Activated CD4-positive, CD25-positive, alpha-beta regulatory T cell treated with anti-CD3 and anti-CD28 coated beads, Interleukin-2, amount 50 U/mL, for 24 hours (primary cell): ENCODE measurements around the gene THTPA.

Experiments
- ATAC-seq, 2 donors: fragments of 150-1000 bp; cut with Tn5 transposase; one replicate each; pipeline ENCODE4 v1.10.0; 2021; ENCODE audit warnings: mild to moderate bottlenecking in 1 of 2, moderate library complexity in 1 of 2

The THTPA gene

GRCh38 chr14:23551266-23552028 lies 4.6 kb upstream of the THTPA start, which contains the start of gene ZFHX2:
Gene ZFHX2 (minus strand): TSS chr14:23551765. CDS start chr14:23535325, 16,440 bp downstream.
- peak; percentile 74 to 75 for ATAC-seq

DNA sequence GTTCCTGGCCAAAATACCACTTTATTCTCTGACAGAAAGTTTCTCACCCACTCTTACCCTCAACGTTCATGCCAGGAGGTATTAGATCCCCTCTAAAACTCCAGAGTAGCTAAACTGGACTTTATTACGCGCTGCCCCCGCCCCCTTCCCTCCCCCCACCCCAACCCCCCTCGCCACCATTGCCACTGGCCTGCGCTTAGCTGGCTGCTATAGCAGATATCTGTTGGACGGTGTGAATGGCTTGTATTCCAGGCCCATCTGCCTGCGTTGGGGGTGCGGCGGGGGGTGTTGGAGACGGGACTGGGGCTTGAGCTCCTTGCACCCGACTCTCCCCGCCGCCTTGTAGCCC lies 564 bp upstream of the THTPA start:
- ATAC-seq = no peak

DNA sequence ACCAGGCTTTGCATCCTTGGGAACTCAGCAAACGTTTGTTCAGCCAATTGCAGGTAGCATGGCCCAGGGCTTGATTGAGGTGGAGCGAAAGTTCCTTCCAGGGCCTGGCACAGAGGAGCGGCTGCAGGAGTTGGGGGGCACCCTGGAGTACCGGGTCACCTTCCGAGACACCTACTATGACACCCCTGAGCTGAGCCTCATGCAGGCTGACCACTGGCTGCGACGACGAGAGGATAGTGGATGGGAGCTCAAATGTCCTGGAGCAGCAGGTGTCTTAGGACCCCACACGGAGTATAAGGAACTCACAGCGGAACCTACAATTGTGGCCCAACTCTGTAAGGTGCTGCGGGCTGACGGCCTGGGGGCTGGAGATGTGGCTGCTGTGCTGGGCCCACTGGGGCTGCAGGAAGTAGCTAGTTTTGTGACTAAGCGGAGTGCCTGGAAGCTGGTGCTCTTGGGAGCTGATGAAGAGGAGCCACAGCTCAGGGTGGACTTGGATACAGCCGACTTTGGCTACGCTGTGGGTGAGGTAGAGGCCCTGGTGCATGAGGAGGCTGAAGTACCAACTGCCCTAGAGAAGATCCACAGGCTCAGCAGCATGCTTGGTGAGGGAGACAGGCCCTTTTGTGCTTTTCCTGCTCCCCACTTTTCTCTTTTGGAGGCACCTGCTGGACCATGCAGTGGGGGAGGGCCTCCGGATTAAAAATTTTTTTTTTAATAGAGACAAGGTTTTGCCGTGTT lies 799 bp downstream of the THTPA start:
- no peak for ATAC-seq

GRCh38 chr14:23557521-23557920 lies 1.4 kb downstream of the THTPA start:
- no peak for ATAC-seq

- no peak for ATAC-seq
Observed at GRCh38 chr14:23557946-23558345, 1.9 kb downstream of the THTPA start.

DNA sequence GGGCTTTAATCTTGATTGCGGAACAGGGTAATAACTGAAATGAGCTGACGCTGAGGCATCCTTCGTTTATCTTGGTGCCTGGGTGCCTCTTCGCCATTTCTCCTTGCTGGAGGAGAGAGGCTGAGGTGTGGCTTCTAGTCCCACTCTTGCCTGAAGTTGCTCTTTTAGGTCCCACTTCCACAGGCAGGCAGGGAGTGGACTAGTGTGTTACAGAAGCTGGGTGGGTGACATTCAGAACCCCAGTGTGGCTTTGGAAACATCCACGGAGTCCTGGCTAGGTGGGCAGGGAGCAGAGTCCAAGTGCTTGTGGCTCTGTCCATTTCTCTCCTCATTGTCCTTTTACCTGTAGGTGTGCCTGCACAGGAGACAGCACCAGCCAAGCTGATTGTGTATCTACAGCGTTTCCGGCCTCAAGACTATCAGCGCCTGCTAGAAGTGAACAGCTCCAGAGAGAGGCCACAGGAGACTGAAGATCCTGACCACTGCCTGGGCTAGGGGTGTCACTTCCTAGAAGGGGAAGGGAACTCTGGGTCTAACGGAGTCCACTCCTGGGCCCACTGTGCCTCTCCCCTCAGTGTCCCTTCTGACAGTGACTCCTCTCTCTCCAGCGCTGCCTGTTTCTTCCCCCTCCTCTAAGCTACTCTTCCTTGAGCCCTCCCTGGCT lies 2.4 kb downstream of the THTPA start:
- no peak for ATAC-seq

- ATAC-seq = no peak
Observed at GRCh38 chr14:23559010-23559925, 3.2 kb downstream of the THTPA start.

DNA sequence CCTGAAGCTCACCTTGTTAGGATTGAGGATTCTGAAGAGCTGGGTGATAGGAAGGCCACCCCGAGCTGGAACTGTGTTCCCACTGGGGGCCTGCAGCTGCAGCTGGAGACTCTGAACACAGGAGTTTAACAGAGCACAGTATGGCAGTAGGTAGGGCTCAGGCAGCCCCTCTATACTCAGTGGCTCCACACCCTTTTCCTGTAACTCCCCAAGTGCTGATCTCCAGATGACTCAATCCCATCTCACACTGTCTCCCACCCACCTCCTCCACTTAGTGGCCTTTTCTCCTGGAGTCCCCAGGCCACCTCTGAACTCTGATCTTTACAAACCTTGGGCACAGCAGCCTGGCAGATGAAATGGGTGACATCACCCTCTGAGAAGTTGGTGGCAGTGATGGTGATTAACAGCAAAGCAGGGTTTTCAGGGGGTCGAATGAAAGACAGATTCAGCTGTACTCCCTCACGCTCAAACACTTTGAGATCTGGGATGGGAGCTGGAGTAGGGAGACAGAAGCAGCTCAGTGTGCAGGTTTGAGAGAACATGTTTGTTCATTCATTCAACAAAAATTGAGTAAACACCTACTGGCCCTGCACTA lies 4.0 kb downstream of the THTPA start:
- ATAC-seq = no peak

DNA sequence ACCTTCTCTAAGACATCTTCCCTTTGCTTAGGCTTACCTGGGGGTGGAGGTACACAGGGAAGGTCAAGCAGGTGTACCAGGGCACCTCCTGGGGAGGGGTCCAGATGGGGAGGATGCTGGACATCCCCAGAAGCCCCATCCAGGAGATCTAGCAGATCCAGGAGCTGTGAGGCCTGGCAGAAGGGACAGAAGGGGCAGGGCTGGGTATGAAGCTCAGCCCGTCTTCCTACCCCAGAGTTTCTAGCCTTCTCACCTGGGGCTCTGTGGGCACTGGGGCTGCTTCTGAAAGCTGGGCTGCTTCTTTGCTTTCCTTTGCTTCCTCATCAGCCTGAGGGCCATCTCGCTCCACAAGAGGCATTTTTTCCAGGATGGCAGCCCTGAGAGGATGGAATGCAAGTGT lies 5.2 kb downstream of the THTPA start:
- ATAC-seq = no peak

GRCh38 chr14:23561873-23562821 lies 6.1 kb downstream of the THTPA start:
- no peak for ATAC-seq

DNA sequence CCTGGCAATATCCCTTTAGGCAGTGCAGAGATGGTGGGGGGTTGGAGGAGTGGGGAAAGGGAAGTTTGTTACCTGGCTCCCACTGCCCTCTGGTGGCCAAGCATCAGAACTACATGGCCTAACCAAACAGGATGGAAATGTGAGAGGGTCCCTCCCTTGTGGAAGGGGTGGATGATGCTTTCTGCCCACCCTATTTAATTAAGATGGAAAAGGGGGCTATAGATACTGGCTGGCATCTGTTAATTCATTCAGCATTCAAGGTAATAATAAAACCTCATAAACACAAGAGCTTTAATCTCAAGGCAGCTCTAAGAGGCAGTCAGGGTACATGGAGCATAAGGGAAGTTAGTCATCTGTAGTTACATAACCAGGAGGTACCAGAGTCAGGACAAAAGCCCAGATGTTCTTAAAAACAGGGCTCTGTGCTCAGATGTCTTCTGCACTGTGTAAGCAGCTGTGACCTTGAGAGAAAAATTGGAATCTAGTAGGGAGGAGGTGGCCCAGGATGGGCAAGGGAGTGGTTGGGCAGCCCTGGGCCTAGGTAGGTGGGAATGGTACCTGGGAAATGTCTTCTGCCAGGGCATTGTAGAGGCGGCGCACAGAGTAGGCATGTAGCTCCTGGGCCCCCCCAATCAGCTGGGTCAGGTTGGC lies 6.9 kb downstream of the THTPA start:
- no peak for ATAC-seq

DNA sequence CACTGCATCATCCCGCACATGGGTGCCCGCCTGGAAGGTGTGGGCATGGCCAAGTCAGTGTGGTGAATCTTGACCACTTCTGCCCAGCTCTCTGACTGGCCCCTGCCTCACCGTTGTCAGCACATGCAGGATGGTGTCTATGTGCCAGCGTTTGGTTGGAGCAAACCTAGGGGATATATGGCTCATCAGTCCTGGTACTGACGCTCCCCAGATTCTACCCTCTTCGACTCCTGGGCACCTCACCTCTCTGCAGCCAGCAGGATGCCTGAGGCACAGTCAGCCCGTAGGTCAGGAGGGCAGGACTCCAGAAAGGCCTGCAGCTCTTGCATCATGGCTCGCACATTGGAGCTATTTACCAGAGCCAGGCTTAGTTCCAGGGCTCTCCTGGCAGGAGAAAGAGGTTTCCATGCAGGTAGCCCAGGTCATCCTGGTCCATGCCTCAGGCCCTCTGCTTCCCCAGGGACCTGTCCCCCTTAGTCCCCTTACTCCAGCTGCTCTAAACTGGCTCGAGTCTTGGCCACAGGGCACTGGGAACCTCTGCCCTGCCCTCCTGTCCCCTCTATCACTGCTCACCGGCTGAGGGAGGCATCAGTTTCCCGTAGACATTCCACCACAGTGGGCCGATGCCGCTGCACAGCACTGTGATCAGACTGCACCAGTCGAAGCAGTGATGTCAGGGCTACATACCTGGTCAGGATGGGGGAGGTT lies 7.6 kb downstream of the THTPA start:
- no peak for ATAC-seq

- no peak for ATAC-seq
Observed at GRCh38 chr14:23564181-23564812, 8.2 kb downstream of the THTPA start.

- ATAC-seq = no peak
Observed at GRCh38 chr14:23564876-23565275, 8.8 kb downstream of the THTPA start.

- no peak for ATAC-seq
Observed at GRCh38 chr14:23565626-23566025, 9.6 kb downstream of the THTPA start.

- no peak for ATAC-seq
Observed at GRCh38 chr14:23566112-23566777, 10.2 kb downstream of the THTPA start.

DNA sequence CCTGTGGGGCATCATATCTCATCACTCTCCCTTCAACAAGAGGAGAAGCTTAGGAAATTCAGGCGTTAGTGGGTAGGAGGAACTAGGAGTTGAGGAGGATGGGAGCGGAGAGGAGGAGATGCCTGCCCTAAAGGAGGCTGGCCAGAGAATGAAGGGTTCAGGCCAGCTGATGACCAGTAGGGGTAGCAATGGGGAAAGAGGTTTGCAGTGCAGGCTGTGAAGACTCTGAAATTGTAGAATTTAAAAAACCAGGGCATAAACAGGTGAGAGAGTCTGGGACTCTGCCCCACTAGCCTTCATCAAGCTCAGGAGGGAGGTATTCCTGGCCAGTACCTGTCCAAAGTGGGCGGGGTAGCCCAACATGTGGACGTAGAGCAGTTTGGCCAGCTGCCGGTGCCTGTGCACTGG lies 10.7 kb downstream of the THTPA start:
- no peak for ATAC-seq

DNA sequence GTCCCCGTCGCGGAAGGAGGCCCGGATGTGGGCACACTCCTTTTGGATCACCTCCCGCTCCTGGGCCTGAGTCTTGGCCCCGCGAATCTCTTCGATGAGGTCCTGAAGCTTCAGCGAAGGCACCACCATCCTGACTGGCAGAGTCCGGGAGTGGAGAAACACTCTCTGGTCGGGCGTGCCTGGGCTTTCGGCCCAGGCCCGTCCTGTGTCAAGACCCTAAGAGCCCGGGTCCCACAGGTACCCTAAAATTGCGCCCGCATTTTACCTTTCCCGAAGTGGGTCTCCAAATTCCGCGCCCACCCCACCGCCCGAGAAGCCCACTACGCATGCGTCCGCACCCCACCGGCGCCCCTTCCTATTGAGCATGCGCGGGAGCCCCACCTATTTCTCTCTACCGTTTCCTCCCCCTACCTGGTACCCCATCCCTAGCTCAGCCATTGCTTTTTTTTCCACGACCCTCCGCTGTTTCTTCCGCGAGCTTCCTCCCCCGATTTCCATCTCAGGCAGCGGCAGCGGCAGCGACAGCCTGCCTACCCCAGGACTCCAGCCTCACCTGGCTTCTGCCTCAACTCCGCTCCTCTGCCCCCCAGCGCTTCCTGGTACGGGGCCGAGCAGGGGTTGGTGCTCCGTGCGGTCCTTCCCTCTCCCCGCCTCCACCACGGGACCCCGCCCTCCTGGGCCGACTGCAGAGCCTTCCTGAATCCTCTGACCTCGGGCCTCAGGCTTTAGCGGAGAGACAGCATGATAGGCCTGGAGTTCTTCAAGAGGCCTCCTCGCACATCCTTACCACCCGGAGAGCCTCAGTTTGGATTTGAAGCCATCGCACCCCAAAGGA lies 11.3 kb downstream of the THTPA start, which contains the start of gene AP1G2:
Gene AP1G2 (minus strand): TSS at position 606 of the 835 bp plus-strand sequence. CDS start 477 bp downstream, at position 129.
- peak; percentile 97 for ATAC-seq
